ENCODE measurements around the gene FBXW8.
A peak's percentile ranks its signal among the peaks of the same experiment; 100 is the strongest.

FBXW8 gene

DNA sequence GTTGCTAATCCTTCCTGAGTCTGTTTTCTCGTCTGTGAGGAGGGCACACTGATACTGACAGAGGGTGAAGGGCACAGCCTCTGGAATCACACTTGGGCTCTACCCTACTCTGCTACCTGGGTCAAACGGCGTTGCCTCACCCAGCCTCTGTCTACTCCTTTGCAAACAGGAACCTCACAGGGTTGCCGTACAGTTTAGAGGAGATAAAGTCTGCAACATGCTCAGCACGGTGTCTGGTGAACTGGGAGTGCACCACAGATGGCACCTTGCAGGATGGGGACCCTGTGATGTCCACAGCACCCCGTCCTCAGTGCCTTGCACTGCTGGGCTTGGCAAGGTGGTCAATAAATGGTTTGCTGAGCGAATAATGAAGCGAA lies 150.2 kb downstream of the FBXW8 start:
- no peak for DNase-seq

GRCh38 chr12:117061555-117062079 lies 150.9 kb downstream of the FBXW8 start:
- no peak for DNase-seq

DNA sequence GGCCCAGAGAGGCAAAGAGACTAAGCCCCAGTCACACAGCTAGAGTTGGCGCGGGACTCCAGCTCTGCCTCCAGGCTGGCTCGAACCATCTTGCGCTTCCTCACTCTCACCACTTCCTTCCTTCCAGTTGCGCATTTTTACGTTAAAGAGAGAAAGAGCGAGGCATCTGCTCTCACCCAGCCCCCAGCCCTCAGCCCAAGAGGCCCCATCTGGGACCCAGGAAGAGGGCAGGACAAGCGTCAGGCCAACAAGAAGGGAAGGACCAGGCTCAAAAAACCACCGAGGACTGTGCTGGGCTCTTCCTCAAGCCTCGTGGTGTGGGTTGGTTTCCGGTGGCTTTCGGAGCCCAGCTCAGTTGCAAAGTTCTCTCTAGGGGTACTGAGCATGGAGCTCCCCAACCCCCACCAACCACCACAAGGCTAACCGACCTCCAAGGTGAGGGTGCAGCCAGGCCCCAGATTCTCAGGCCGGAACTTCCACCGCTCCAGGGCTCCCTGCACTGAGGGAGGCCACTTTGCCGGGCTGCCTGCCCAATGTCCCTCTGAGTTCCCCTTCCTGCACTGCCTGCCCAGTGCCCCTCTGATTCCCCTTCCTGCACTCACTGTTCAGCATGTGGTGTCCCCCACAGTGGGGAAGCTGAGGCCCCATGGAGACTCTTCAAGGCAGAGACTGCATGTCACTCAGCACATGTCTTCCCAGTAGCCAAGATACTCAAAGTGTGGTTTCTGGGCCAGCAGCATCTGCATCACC lies 152.6 kb downstream of the FBXW8 start:
- peak; percentile 65 for DNase-seq

- DNase-seq: no peak
Observed at GRCh38 chr12:117064049-117064448, 153.3 kb downstream of the FBXW8 start.

GRCh38 chr12:117064596-117064995 lies 153.8 kb downstream of the FBXW8 start:
- no peak for DNase-seq

- no peak for DNase-seq
Observed at GRCh38 chr12:117067016-117067415, 156.3 kb downstream of the FBXW8 start.

DNA sequence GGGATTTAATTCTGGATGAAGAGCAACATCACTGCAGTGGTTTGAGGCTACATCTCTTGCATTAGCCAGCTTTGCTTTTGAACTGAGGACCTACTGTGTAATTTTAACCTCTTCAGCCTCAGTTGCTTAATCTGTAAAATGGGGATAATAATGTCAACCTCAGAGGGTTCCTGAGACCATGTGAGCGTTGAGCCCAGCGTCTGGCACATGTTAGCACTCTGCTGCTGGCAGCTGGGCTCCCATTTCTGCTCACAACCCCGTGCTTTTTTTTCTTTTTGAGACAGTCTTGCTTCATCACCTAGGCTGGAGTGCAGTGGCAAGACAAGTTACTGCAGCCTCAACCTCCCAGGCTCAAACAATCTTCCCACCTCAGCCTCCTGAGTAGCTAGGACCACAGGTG lies 156.9 kb downstream of the FBXW8 start:
- no peak for DNase-seq

- DNase-seq: no peak
Observed at GRCh38 chr12:117068492-117068891, 157.7 kb downstream of the FBXW8 start.

GRCh38 chr12:117069101-117069797 lies 158.5 kb downstream of the FBXW8 start:
- DNase-seq: no peak

- DNase-seq: no peak
Observed at GRCh38 chr12:117069926-117070900, 159.5 kb downstream of the FBXW8 start.

DNA sequence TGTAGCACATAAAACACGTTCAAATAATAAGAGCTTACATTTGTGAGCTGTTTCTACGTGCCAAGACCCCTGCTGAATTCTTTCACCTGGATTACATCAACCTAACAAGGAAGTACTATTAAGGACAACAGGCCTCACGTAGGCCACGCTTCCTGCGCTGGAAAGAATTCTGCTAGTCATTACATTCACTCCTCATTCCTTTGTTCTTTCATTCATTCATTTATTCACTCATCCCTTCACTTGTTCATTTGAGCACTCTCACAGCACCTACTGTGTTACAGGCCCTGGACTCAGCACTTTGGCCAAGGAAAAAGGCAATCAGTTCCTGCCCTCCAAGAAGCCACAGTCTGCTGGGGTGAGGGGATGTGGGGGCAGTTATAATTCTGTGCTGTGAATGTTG lies 160.3 kb downstream of the FBXW8 start:
- DNase-seq: no peak

DNA sequence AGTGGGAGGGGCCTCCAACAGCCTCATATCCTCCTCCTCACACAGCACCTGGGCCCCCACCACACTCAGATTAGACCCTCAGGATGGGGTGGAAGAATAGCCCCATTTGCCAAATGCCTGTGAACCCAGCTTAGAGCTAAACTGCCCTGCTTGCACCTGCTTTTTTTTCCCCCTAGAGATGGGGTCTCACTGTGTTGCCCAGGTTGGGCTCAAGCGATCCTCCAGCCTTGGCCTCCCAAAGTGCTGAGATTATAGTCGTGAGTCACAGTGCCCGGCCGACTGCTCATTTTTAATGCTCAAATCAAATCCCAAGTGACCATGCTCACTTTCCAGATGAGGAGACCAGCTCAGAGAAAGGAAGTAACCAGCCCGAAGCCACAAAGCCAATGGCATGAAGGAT lies 161.4 kb downstream of the FBXW8 start:
- no peak for DNase-seq

- no peak for DNase-seq
Observed at GRCh38 chr12:117072736-117073490, 162.2 kb downstream of the FBXW8 start.

GRCh38 chr12:117073611-117074010 lies 162.9 kb downstream of the FBXW8 start:
- DNase-seq: no peak

GRCh38 chr12:117076410-117077372 lies 165.9 kb downstream of the FBXW8 start:
- DNase-seq: no peak

- DNase-seq: no peak
Observed at GRCh38 chr12:117079487-117079886, 168.7 kb downstream of the FBXW8 start.

DNA sequence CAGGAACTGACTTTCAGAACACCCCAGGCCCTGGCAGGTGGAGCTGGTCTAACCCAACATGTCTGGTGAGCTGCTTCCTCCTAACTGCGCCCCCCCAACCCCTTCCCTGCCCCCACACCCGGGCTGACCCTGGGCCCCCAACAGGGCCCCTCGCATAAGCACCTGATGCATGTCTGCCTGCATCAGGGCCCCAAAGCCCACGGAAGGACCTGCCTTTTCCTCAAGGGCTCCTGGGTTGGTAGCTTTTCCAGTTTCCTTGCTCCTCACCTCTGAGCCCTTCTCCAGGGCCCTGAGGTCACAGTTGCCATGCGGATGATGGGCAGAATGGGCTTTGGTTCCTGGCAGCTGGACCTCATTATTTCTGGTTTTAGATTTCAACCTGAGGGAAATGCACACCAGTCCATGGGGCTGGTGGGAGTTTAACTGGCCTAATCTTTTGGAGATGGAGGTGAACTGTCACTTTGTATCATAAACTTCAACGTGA lies 170.0 kb downstream of the FBXW8 start:
- no peak for DNase-seq

Data from activated CD8-positive, alpha-beta memory T cell treated with anti-CD3 and anti-CD28 coated beads, Interleukin-2, amount 50 U/mL, for 48 hours (primary cell).